GM20000 (cell line): Measurements from ENCODE around the gene TNRC6B.
"Not testable (repeated sequence)": the region's sequence is repeated elsewhere in the genome, so short reads cannot be mapped to it uniquely, and the experiment has no call there.

Source experiments
- DNase-seq: peaks from one replicate; pipeline ENCODE4 v3.0.0; 2012; ENCODE audit warnings: low spot score
- TF ChIP-seq, protein P1 (sequence below): IDR thresholded peaks from 2 replicates; pipeline ENCODE4 v1.5.1; 2012; ENCODE audit warnings: mild to moderate bottlenecking, control low read depth; ENCODE audit errors: extremely low read depth, missing control alignments

Gene TNRC6B

GRCh38 chr22:40310081-40310767 is 132.5 kb downstream of the TNRC6B start:
- TF ChIP-seq, protein P1, sequence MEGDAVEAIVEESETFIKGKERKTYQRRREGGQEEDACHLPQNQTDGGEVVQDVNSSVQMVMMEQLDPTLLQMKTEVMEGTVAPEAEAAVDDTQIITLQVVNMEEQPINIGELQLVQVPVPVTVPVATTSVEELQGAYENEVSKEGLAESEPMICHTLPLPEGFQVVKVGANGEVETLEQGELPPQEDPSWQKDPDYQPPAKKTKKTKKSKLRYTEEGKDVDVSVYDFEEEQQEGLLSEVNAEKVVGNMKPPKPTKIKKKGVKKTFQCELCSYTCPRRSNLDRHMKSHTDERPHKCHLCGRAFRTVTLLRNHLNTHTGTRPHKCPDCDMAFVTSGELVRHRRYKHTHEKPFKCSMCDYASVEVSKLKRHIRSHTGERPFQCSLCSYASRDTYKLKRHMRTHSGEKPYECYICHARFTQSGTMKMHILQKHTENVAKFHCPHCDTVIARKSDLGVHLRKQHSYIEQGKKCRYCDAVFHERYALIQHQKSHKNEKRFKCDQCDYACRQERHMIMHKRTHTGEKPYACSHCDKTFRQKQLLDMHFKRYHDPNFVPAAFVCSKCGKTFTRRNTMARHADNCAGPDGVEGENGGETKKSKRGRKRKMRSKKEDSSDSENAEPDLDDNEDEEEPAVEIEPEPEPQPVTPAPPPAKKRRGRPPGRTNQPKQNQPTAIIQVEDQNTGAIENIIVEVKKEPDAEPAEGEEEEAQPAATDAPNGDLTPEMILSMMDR: no peak
- no peak for DNase-seq

- no peak for DNase-seq
- TF ChIP-seq, protein P1: no peak
Measured at GRCh38 chr22:40310768-40311120, 133.0 kb downstream of the TNRC6B start.

GRCh38 chr22:40311646-40312045 is 133.9 kb downstream of the TNRC6B start:
- not testable (repeated sequence) for DNase-seq

DNA sequence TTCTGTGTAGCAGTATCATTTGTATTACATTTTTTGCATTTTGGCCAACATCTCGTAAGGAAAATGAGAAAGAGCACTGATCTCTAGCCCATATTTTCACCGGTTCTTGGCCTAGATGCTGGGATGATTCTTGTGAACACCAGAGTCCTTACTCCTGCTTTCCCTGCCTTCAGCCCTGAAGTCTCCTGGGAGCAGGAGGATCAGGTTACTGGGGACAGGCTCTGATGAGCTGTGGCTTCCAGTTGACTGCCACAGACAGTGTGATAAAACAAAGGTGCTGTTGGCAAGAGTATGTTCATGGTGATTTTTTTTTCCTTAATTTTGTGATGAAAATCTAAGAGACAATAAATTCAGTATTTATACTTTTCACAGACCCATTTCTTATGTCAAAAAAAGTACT is 134.3 kb downstream of the TNRC6B start:
- DNase-seq: no peak
- TF ChIP-seq, protein P1: no peak

GRCh38 chr22:40313007-40313406 is 135.3 kb downstream of the TNRC6B start:
- TF ChIP-seq, protein P1: no peak
- no peak for DNase-seq

GRCh38 chr22:40314041-40314440 is 136.3 kb downstream of the TNRC6B start:
- TF ChIP-seq, protein P1: no peak
- no peak for DNase-seq

DNA sequence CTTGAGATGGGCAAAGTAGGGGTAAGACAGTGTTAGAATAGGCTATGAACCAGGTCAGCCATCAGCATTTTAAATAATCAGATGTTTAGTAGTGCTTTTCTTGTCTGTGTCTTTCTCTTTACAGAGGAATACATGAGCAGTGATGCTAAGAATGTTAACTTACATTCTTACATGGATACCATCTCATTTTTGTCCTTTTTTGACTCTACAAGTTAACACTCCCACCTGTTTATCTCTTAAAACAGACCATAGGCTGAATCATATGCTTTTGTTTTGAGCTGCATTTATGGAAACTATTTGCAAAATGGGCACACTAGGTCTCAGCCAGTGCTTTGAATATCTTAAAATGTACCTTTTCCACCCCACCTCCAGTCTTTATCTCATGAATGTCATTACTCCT is 143.0 kb downstream of the TNRC6B start:
- TF ChIP-seq, protein P1: no peak
- no peak for DNase-seq

- DNase-seq: no peak
- TF ChIP-seq, protein P1: no peak
Measured at GRCh38 chr22:40322021-40322420, 144.3 kb downstream of the TNRC6B start.
